ENCODE results near the gene WDR90. TPM values are rescaled to one million over a fixed set of nuclear protein-coding genes. Genes with fewer than 3 reads are reported as not detected.
"Not testable (repeated sequence)": the region's sequence is repeated elsewhere in the genome, so short reads cannot be mapped to it uniquely, and the experiment has no call there.

The WDR90 gene
- polyA plus RNA-seq, 2 donors = 19.5 to 45.3 TPM

- H3K4me3 ChIP-seq (ENCODE audit: low read depth in 1 of 2, low read length in 2 of 2) = peak within 1 kb of the TSS; percentile 55 to 70
- 0 to 2% methylated on average over 54 to 91 of the region's 91 CpGs for WGBS, 2 donors
- H3K4me1 ChIP-seq (ENCODE audit: control insufficient read depth in 2 of 2, insufficient read depth in 2 of 2, low read length in 1 of 2) = peaks cover 16 to 56% of the 10 kb centered on the region in 2 donors
- no peaks in the 10 kb centered on the region for H3K27me3 ChIP-seq (ENCODE audit: control insufficient read depth in 1 of 2, insufficient read depth in 2 of 2, low read length in 2 of 2)
- no peaks in the 10 kb centered on the region for H3K9me3 ChIP-seq (ENCODE audit: control insufficient read depth in 2 of 2, insufficient read depth in 1 of 2, low read depth in 1 of 2, low read length in 1 of 2)
- H3K27ac ChIP-seq (ENCODE audit: low read depth in 2 of 2, low read length in 1 of 2) = peak within 1 kb of the TSS; percentile 79 to 94
- H3K36me3 ChIP-seq (ENCODE audit: control insufficient read depth in 2 of 2, insufficient read depth in 2 of 2, low read length in 1 of 2) = peaks cover 4 to 41% of the 10 kb centered on the region in 2 donors
These were observed 35.1 kb downstream of the WDR90 start, which contains the start of gene JMJD8 for GRCh38 chr16:684071-684794. Gene JMJD8 (minus strand): TSS chr16:684334. CDS start chr16:684319, 15 bp downstream.

- H3K9me3 ChIP-seq (ENCODE audit: control insufficient read depth in 2 of 2, insufficient read depth in 1 of 2, low read depth in 1 of 2, low read length in 1 of 2) = no peaks in the 10 kb centered on the region
- H3K36me3 ChIP-seq (ENCODE audit: control insufficient read depth in 2 of 2, insufficient read depth in 2 of 2, low read length in 1 of 2) = peaks cover 4 to 41% of the 10 kb centered on the region in 2 donors
- WGBS, 2 donors = 86% methylated on average over 61 of the region's 61 CpGs
- H3K4me1 ChIP-seq (ENCODE audit: control insufficient read depth in 2 of 2, insufficient read depth in 2 of 2, low read length in 1 of 2) = peaks cover 20 to 57% of the 10 kb centered on the region in 2 donors
- no peaks in the 10 kb centered on the region for H3K27me3 ChIP-seq (ENCODE audit: control insufficient read depth in 1 of 2, insufficient read depth in 2 of 2, low read length in 2 of 2)
- H3K27ac ChIP-seq (ENCODE audit: low read depth in 2 of 2, low read length in 1 of 2) = peak overlapping the region in 1 of 2 donors; percentile 79
- peak overlapping the region; percentile 22 to 55 for H3K4me3 ChIP-seq (ENCODE audit: low read depth in 1 of 2, low read length in 2 of 2)
These were observed 36.0 kb downstream of the WDR90 start for GRCh38 chr16:684961-685696.

GRCh38 chr16:685967-686366 is 36.8 kb downstream of the WDR90 start:
- Histone ChIP-seq H3K36me3 (ENCODE audit: control insufficient read depth in 2 of 2, insufficient read depth in 2 of 2, low read length in 1 of 2) (peaks cover 4 to 41% of the 10 kb centered on the region in 2 donors), H3K27me3 (ENCODE audit: control insufficient read depth in 1 of 2, insufficient read depth in 2 of 2, low read length in 2 of 2) (no peaks in the 10 kb centered on the region), H3K4me1 (ENCODE audit: control insufficient read depth in 2 of 2, insufficient read depth in 2 of 2, low read length in 1 of 2) (peaks cover 17 to 57% of the 10 kb centered on the region in 2 donors), H3K27ac (ENCODE audit: low read depth in 2 of 2, low read length in 1 of 2) (no peak overlapping the region), H3K9me3 (ENCODE audit: control insufficient read depth in 2 of 2, insufficient read depth in 1 of 2, low read depth in 1 of 2, low read length in 1 of 2) (no peaks in the 10 kb centered on the region), H3K4me3 (ENCODE audit: low read depth in 1 of 2, low read length in 2 of 2) (no peak overlapping the region)
- WGBS, 2 donors = 64 to 65% methylated on average over 10 of the region's 10 CpGs

- Histone ChIP-seq H3K4me3 (ENCODE audit: low read depth in 1 of 2, low read length in 2 of 2) (no peak overlapping the region), H3K27ac (ENCODE audit: low read depth in 2 of 2, low read length in 1 of 2) (no peak overlapping the region), H3K27me3 (ENCODE audit: control insufficient read depth in 1 of 2, insufficient read depth in 2 of 2, low read length in 2 of 2) (no peaks in the 10 kb centered on the region), H3K36me3 (ENCODE audit: control insufficient read depth in 2 of 2, insufficient read depth in 2 of 2, low read length in 1 of 2) (peaks cover 4 to 35% of the 10 kb centered on the region in 2 donors), H3K4me1 (ENCODE audit: control insufficient read depth in 2 of 2, insufficient read depth in 2 of 2, low read length in 1 of 2) (peaks cover 10 to 53% of the 10 kb centered on the region in 2 donors), H3K9me3 (ENCODE audit: control insufficient read depth in 2 of 2, insufficient read depth in 1 of 2, low read depth in 1 of 2, low read length in 1 of 2) (no peaks in the 10 kb centered on the region)
- WGBS, 2 donors = 88 to 91% methylated on average over 50 to 51 of the region's 51 CpGs
These were observed 37.5 kb downstream of the WDR90 start for GRCh38 chr16:686459-687260.

- WGBS, 2 donors = 89 to 91% methylated on average over 19 of the region's 19 CpGs
- no peaks in the 10 kb centered on the region for H3K27me3 ChIP-seq (ENCODE audit: control insufficient read depth in 1 of 2, insufficient read depth in 2 of 2, low read length in 2 of 2)
- H3K4me1 ChIP-seq (ENCODE audit: control insufficient read depth in 2 of 2, insufficient read depth in 2 of 2, low read length in 1 of 2) = peaks cover 7 to 49% of the 10 kb centered on the region in 2 donors
- H3K36me3 ChIP-seq (ENCODE audit: control insufficient read depth in 2 of 2, insufficient read depth in 2 of 2, low read length in 1 of 2) = peaks cover 4 to 26% of the 10 kb centered on the region in 2 donors
- H3K9me3 ChIP-seq (ENCODE audit: control insufficient read depth in 2 of 2, insufficient read depth in 1 of 2, low read depth in 1 of 2, low read length in 1 of 2) = no peaks in the 10 kb centered on the region
- no peak overlapping the region for H3K27ac ChIP-seq (ENCODE audit: low read depth in 2 of 2, low read length in 1 of 2)
- H3K4me3 ChIP-seq (ENCODE audit: low read depth in 1 of 2, low read length in 2 of 2) = no peak overlapping the region
These were observed 38.3 kb downstream of the WDR90 start for GRCh38 chr16:687499-687898.

GRCh38 chr16:689175-689897 is 40.2 kb downstream of the WDR90 start:
- H3K4me1 ChIP-seq (ENCODE audit: control insufficient read depth in 2 of 2, insufficient read depth in 2 of 2, low read length in 1 of 2) = peaks cover 7 to 38% of the 10 kb centered on the region in 2 donors
- peak overlapping the region; percentile 83 to 86 for H3K4me3 ChIP-seq (ENCODE audit: low read depth in 1 of 2, low read length in 2 of 2)
- H3K27ac ChIP-seq (ENCODE audit: low read depth in 2 of 2, low read length in 1 of 2) = peak overlapping the region; percentile 88 to 90
- WGBS, 2 donors = 77 to 79% methylated on average over 26 of the region's 26 CpGs
- H3K9me3 ChIP-seq (ENCODE audit: control insufficient read depth in 2 of 2, insufficient read depth in 1 of 2, low read depth in 1 of 2, low read length in 1 of 2) = no peaks in the 10 kb centered on the region
- H3K27me3 ChIP-seq (ENCODE audit: control insufficient read depth in 1 of 2, insufficient read depth in 2 of 2, low read length in 2 of 2) = no peaks in the 10 kb centered on the region
- peaks cover 4 to 18% of the 10 kb centered on the region in 2 donors for H3K36me3 ChIP-seq (ENCODE audit: control insufficient read depth in 2 of 2, insufficient read depth in 2 of 2, low read length in 1 of 2)

- not testable (repeated sequence) for H3K9me3 ChIP-seq (ENCODE audit: control insufficient read depth in 2 of 2, insufficient read depth in 1 of 2, low read depth in 1 of 2, low read length in 1 of 2); H3K27me3 ChIP-seq (ENCODE audit: control insufficient read depth in 1 of 2, insufficient read depth in 2 of 2, low read length in 2 of 2); H3K4me3 ChIP-seq (ENCODE audit: low read depth in 1 of 2, low read length in 2 of 2)
- Histone ChIP-seq H3K36me3 (ENCODE audit: control insufficient read depth in 2 of 2, insufficient read depth in 2 of 2, low read length in 1 of 2) (peaks cover 4 to 11% of the 10 kb centered on the region in 2 donors), H3K27ac (ENCODE audit: low read depth in 2 of 2, low read length in 1 of 2) (peak overlapping the region; percentile 75 to 90), H3K4me1 (ENCODE audit: control insufficient read depth in 2 of 2, insufficient read depth in 2 of 2, low read length in 1 of 2) (peaks cover 5 to 34% of the 10 kb centered on the region in 2 donors)
- 64 to 71% methylated on average over 16 of the region's 16 CpGs for WGBS, 2 donors
These were observed 42.1 kb downstream of the WDR90 start for GRCh38 chr16:691242-691641.

GRCh38 chr16:692356-693108 is 43.4 kb downstream of the WDR90 start:
- Histone ChIP-seq H3K4me3 (ENCODE audit: low read depth in 1 of 2, low read length in 2 of 2) (no peak overlapping the region), H3K4me1 (ENCODE audit: control insufficient read depth in 2 of 2, insufficient read depth in 2 of 2, low read length in 1 of 2) (peaks cover 5 to 31% of the 10 kb centered on the region in 2 donors), H3K27me3 (ENCODE audit: control insufficient read depth in 1 of 2, insufficient read depth in 2 of 2, low read length in 2 of 2) (no peaks in the 10 kb centered on the region), H3K9me3 (ENCODE audit: control insufficient read depth in 2 of 2, insufficient read depth in 1 of 2, low read depth in 1 of 2, low read length in 1 of 2) (no peaks in the 10 kb centered on the region), H3K36me3 (ENCODE audit: control insufficient read depth in 2 of 2, insufficient read depth in 2 of 2, low read length in 1 of 2) (peaks cover 0 to 3% of the 10 kb centered on the region in 2 donors), H3K27ac (ENCODE audit: low read depth in 2 of 2, low read length in 1 of 2) (peak overlapping the region; percentile 84 to 91)
- 64 to 66% methylated on average over 10 of the region's 10 CpGs for WGBS, 2 donors
